Medulla oblongata (tissue), 1 donor: Measurements from ENCODE around the gene USP32.
"Not testable (repeated sequence)": the region's sequence is repeated elsewhere in the genome, so short reads cannot be mapped to it uniquely, and the experiment has no call there.

Source experiments
- DNase-seq: peaks from one replicate; pipeline ENCODE4 v3.0.0-alpha.2; 2015; ENCODE audit errors: extremely low spot score

Gene USP32

DNA sequence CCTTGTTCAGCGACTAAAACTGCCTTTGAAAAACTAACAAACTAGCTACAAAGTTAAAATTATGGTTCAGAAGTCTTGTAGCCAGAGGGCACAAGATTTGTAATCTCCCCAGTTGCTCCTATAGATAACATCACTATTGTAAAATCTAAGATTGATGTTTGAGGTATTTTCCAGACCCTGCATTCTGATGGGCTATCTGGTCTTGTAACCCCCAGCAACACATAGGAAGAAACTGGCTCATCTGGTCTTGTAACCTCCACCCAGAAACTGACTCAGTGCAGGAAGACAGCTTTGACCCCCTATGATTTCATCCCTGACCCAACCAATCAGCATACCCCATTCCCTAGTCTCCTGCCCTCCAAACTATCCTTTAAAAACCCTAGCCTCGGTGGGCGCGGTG, 18.1 kb upstream of the USP32 start:
- no peak for DNase-seq

DNA sequence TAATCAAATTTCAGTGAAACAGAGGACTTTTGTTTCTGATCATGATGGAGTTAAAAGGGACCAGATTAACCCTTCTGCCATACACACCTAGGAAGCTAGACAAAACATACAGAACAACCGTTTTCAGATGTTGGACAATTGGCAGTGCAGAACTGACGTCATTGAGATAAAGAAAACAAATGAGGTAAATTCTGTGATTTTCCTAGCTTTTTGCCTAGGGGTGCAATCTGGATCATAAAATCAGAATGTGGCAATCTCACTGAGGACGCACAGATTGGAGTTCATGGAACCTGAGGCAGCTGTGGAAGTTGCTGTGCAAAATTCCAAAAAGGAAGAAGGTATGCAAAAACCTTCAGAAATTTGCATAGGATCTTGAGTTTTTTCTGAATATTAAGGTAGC, 15.0 kb upstream of the USP32 start:
- no peak for DNase-seq

DNA sequence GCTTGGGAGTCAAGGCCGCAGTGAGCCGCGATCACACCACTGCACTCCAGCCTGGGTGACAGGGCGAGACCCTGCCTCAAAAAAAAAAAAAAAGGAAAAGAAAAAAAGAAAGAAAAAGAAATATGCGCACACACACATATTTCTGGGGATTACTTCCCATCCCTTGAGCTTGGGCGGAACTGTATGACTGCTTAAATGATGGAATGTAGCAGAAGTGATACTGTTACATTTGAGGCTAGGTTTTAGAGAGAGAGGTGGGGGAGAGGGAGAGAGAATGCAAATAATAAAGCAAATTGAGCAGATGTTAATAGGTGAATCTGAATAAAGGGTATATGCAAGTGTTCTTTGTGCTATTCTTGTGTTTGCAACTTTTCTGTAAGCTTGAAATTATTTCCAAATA, 12.0 kb upstream of the USP32 start:
- no peak for DNase-seq

DNA sequence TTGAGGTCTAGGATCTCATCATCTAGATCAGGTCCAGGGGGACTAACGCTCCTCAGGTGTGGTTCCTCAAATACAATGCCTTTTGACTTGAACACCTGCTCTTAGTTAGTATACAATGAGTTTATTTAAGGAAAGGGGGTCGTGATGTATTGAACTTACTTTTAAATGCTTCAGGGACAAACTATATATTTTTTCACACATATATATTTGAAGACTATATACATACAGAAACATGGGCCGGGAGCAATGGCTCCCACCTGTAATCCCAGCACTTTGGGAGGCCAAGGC, 11.5 kb upstream of the USP32 start:
- no peak for DNase-seq

DNA sequence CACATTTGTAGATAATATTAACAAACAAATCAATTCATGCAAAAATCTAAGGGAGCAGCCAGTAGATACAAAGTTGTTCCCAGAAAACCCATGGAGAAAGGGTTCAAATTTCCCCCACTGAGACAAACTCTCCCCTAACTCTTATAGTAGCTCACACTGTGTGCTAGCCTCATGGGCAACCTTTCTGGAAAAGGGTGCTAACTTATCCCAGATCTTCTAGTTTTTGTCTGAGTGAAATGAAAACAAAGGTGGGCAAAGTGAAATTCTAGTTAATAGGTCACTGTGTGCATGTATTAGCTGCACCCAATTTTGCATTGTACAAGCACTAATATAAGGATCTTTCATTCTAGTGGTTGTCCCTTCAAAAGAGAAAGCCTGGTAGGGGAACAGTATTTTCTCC, 9.9 kb upstream of the USP32 start:
- DNase-seq = no peak

DNA sequence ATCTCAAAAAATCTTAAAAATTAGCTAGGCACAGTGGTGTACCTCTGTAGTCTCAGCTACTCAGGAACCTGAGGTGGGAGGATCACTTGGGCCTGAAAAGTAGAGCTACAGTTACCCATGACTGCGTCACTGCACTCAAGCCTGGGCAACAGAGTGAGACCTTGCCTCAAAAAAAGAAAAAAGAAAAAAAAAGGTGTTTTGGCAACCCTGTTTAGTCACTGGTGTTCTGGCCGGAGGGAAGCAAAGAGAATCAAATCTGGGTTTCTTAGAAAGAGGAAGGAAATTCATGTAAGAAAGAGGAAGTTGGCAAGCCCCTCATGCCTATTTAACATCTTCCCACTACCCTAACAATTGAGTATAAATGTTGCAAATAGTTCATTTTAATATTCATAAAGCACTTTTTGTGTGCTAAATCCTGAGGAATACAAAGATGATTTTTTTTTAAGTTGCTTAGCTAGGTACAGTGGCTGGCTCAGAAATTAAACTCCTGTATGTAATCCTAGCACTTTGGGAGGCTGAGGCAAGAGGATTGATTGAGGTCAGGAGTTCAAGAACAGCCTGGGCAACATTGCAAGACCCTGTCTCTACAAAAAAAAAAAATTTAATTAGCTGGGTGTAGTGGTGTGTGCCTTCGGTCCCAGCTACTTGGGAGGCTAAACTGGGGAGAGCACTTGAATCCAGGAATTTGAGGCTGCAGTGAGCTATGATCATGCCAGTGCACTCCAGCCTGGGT, 6.5 kb upstream of the USP32 start:
- DNase-seq = peak; percentile 61

DNA sequence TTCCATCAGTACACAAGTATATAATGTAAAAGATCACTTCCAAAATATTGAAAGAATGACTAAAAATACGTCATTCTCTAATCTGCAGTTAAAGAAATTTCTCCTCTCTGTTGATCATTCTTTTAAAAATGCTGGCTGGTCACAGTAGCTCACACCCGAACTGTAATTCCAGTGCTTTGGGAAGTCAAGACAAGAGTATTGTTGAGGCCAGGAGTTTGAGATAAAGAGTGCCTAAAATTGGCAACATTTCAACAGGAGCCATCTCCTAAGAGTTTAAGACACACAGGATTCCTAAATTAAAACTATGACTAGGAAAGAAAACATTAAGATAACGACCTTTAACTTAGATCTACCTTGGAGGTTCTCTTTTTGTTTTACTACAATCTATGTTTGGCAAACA, 4.5 kb upstream of the USP32 start:
- DNase-seq = no peak

DNA sequence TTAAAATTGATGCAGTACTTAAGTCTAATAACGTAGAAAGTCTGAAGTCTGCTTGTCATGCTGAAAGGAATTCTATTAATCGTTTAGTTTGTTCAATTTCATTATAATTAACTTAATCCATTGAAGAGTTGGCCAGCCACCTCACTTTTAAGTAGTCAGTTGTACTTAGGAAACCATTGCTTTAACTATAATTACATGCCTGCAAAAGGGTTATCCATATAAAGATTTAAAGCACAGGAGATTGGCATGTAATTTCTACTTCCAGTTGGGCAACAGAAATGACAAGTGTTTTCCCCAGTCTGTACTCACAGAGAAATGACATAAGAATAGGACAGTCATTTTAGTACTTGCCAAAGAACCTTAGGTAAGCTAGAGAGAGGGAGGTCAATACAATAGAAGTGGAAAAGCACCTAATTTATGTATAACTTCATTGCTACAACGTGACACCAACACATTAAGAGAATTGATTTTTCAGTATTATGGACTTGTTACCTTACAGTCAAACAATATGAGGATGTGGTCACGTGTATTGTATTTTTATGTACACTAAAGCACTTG, 3.7 kb upstream of the USP32 start:
- no peak for DNase-seq

DNA sequence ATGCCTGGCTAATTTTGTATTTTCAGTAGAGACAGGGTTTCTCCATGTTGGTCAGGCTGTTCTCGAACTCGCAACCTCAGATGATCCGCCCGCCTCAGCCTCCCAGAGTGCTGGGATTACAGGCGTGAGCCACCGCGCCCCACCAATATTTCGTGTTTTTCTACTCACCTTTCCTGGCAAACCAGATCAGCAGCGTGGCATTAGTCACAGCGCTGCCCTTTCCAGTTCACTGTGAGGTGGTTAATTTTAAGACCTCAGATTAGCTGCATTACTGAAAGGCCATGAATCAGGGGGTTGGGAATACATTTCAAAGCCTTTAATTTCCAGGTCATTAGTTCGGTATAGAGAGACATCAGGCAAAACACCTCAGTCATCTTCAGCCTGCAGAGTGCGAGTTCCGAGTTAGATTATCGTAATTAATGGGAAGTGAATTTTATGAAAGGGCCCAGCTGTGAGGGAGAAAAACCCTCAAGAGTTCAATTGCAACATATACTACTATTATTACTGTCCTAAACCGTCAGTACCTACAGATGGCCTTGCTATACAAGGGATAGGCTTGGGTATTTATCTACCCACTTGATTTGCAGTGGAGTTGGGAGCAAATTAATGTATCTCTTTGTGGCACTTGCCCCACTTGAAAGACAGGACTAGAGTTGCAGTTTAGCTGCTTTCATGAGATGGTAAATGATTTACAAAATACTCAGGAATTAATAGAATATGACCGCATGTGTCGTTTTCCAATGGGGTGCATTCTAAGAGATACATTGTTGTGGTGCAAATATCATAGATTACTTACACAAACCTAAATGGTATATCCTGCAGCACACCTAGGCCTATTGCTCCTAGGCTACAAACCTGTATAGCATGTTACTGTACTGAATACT, 2.1 kb upstream of the USP32 start:
- DNase-seq = no peak

DNA sequence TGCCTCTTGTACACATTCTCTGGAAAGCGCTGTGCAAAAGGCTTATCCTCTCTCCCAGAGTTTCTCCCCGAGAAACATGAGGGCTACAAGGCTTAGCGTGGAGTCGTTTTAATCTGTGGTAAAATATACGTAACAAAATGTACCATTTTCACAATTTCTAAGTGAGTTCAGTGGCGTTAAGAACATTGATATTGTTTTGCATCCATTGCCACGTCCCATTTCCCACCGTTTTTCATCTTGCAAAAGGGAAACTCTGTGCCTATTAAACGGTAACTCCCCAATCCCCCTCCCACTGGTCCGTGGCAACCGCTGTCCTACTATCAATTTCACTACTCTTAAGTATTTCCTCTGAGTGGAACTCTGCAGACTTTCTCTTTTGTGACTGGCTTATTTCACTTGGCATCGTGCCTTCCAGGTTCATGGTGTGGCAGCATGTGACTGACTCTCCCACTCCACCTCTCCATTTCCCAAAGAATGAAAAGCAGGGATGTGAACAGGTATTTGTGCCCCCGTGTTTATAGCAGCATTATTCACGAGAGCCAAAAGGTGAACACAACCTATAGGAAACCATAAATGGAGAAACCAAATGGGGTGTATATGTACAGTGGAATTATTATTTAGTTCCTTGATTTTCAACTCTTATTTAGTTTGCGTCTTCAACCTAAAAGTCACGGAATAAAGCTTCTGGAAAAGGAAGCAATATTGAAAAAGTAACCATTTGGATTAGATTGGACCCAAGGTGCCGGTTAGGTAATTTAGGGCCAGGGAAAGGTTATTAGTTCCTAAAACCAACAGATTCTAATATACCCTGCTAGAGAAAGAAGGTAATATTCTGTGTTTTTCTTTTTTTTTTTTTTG, 1.1 kb upstream of the USP32 start:
- DNase-seq = peak; percentile 61

DNA sequence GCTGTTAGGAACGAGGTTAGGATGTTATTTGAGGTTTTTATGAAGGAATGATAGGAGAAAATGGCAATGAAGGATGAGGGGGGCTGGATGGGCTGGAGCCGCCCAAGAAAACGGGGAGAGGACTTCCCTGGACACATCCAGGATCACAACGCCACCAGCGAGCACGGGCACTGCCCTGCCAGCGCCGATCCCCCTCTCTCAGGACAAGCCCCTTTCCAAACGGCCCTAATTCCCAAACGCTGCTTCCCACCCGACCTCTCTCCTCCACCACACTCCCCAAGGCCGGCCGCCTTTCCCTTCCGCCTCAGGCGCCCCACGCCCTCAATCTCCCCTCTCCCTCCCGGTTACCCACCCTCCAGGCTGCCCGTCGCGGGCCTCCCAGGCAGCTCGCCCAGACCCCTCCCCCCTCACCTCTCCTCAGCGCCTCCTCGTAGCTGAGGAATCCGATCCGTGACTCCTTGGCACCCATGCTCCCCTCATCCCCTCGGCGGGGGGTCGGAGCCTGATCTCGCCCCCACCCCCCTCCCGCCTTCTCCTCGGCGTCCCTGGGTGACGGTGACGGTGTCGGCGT, 377 bp downstream of the USP32 start:
- DNase-seq = no peak

DNA sequence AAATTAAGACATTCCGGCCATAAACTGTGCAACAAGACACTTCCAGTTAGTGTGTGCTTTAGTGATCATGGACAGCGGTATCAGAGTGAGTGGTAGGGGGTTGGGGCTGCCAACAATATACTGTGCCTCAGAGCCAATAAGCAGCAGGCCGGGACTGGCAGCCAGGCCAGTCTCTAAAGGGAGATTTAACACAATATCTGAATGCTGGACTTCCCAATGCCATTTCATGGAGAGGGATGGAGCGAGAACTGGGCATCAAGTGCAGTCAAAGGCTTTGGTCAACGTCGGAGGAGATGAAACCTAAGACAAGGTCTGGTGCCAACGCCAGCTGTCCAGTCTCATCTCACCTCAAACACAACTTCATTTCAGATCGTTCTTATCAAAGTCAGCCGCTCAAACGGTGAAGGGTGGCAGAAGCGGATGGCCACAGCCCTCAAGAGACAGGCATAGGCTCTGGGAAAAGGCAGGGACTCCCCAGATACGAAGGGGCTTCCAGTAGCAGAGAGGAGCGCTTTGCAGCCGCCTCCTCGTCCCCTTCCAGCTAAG, 935 bp downstream of the USP32 start:
- DNase-seq = peak; percentile 64

DNA sequence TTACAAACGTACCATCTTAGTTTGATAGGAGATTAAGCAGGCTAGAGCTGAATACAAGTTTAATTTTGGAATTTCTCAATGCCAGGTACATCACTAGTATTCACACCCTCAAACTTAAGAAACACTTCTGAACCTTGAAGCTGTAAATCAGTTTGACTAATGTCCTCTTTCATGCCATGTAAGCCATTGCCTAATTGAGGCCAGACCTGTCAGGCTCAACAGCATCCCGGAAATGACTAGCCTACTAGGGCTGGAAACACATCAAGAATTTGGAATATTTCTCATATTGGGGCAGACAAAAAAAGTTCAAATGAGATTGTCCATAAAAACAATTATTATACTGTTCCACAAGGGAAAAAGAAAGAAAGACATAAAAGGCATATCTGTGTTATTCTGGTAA, 1.7 kb downstream of the USP32 start:
- no peak for DNase-seq

DNA sequence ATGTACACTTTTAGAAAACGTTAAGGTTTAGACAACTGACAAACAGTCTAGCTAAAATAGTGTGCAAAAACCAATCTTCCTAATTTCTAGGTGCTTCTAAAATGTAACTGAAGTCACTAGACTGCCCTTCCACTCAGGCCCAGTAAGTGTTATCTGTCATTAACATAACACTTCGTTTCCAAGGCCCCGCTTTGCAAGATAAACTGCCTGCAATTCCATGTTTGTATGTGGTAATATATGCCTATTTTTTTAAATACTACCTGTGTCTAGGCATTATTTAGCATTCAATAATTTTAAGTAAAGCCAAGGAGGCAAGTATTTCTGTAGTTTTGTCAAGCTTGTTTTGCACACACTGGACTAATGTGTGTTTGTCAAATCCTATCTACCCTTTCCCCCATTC, 3.2 kb downstream of the USP32 start:
- DNase-seq = no peak

DNA sequence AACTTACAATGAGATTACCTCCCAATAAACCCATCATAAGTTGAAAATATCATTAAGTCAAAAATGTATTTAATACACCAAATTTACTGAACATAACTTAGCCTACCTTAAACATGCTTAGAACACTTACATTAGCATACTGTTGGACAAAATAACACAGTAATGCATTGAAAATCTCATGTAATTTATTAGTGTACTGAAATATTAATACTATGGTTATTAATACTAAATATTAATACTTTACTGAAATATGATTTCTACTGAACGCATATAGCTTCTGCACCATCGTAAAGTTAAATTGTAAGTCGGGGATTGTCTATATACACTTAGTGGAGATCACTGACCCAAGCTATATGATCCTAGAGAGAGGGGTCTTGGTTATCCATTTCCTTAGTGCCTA, 4.3 kb downstream of the USP32 start:
- no peak for DNase-seq

DNA sequence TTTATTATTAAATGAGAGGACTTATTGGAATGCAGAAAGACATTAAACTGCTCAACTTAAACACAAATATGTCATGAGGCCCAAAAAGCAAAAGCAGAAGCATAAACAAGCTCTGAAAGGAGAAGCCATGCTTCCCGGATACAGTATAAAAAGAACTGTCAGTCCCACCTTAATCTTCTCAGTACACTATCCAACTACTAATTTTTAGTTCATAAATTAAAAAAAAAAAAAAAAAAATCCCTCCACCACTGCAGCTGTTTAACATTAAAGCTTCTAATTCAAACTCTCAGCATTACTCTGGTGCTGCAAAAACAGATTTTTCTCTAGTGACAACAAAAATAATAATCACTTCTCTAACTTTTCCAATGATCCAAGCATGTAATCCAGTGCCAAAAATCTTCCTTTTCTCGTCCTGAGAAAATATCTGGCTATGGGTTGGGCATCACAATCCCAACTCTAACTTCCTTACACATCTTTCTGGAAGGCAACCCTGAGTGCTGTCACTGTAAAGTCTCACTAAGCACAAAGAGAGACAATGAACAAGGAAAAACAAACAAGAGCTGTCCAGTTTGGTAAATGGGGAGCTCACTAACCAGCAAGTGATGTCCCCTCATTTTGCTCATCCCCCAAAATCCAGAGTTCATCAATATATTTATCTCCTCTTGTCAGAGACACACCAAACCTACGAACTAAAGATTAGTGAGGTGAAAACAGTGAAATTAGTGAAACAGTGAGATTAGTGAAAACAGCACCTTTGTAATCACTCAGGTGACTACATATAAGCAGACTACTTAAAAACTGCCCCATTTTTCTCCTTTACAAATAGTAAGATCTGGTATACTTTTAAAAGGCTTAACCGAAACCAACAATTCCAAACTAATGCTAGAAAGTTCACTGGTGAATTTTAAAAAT, 5.5 kb downstream of the USP32 start:
- DNase-seq = peak; percentile 74

DNA sequence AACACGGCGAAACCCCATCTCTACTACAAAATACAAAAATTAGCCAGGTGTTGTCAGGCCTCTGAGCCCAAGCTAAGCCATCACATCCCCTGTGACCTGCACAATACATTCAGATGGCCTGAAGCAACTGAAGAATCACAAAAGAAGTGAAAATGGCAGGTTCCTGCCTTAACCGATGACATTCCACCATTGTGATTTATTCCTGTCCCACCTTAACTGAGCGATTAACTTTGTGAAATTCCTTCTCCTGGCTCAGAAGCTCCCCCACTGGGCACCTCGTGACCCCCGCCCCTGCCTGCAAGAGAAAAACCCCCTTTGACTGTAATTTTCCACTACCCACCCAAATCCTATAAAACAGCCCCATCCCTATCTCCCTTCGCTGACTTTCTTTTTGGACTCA, 7.0 kb downstream of the USP32 start:
- DNase-seq = not testable (repeated sequence)

DNA sequence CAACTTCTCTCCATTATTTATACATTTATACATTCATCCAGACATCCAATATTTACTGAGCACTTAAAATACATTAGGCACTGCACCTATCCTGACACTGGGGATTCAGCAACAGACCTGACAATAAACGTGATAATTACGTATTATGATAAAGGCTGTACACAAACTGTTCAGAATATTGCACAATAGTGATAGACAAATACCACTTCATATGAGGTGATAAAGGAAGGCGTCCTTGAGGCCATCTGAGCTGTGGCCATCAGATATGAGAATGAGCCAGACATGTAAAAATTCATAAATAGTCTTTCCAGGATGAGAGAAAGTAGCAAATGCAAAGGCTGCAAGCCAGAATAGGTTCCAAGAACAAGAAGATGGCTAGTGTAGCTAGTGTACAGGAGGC, 8.6 kb downstream of the USP32 start:
- no peak for DNase-seq

DNA sequence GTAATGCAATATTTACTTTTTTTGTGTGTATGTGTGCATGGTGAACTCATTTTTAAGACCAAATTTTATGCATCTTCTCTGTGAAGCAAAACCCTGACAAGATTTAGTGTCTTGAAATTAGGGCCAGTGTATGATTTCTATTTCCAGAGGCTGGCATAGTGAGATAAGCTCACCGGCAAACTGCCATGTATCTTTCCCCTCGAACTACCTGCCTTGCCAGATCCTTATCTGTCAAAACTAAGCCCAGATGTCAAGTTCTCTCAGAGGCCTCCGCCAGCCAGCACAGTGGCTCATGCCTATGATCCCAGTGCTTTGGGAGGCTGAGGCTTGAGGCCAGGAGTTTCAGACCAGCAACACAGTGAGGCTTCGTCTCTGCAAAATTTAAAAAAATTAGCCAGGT, 10.0 kb downstream of the USP32 start:
- no peak for DNase-seq

DNA sequence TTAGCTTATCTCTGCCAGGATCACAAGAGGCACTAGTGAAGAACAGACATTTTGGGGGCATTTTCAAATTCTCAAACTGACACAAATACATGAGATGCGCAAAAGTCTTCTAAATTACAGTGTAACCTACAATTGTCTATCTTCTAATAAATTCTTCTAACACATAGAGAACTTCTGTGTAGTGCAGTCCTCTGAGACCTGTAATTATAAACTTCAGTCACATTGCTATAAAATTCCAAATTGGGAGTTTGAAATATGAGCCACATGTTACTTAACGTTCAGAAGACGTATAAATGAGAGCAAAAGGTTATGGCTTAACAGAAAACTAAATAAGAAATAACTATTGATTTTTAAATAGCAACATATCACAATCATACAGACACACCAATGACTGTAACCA, 12.5 kb downstream of the USP32 start:
- DNase-seq = not testable (repeated sequence)

DNA sequence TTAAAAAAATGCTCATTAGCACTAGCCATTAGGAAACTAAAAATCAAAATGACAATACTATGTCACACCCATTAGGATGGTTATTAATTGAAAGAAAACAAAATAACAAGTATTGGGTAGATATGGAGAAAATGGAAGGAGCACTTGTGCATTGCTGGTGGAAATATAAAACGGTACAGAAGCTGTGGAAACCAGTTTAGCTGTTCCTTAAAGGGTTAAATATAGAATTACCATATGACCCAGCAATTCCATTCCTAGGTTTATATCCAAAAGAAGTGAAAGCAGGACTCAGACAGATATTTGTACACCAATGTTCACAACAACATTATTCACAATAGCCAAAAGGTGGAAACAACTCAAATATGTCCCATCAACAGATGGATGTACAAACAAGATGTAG, 13.7 kb downstream of the USP32 start:
- DNase-seq = not testable (repeated sequence)
